NOMO-1 (cell line): ENCODE measurements around the gene HDDC2.

ENCODE experiments used
- DNase-seq, 2 experiments: peaks; one replicate each; lab custom pipeline; 2025; ENCODE audit not compliant: unreplicated experiment in 2 of 2; lab: John Stamatoyannopoulos, UW

HDDC2 gene

GRCh38 chr6:125245523-125246264 is 56.1 kb downstream of the HDDC2 start:
- DNase-seq, result no peak

- DNase-seq, result no peak
Measured at GRCh38 chr6:125245109-125245508, 56.7 kb downstream of the HDDC2 start.

- no peak for DNase-seq
Measured at GRCh38 chr6:125237764-125238163, 64.0 kb downstream of the HDDC2 start.

- DNase-seq, result peak in 1 of 2 experiments; percentile 3
Measured at GRCh38 chr6:125236536-125237327, 65.0 kb downstream of the HDDC2 start.

- no peak for DNase-seq
Measured at GRCh38 chr6:125233202-125233601, 68.6 kb downstream of the HDDC2 start.

GRCh38 chr6:125232466-125232865 is 69.3 kb downstream of the HDDC2 start:
- DNase-seq, result no peak

- no peak for DNase-seq
Measured at GRCh38 chr6:125231574-125232343, 70.0 kb downstream of the HDDC2 start.

- no peak for DNase-seq
Measured at GRCh38 chr6:125231133-125231532, 70.6 kb downstream of the HDDC2 start.

GRCh38 chr6:125230674-125231073 is 71.1 kb downstream of the HDDC2 start:
- DNase-seq, result no peak

GRCh38 chr6:125228981-125229479 is 72.7 kb downstream of the HDDC2 start:
- no peak for DNase-seq

GRCh38 chr6:125227244-125227643 is 74.5 kb downstream of the HDDC2 start:
- DNase-seq, result no peak
